Heart left ventricle (tissue), 16 donors: ENCODE measurements around the gene ASTN2. TPM values are rescaled to one million over a fixed set of nuclear protein-coding genes. Genes with fewer than 3 reads are reported as not detected.

ENCODE experiments used
- ATAC-seq, 4 donors: fragments of 200-7000 bp; cut with Tn5 transposase; one replicate each; pipeline ENCODE4 v1.9.1; 2020 to 2022; ENCODE audit warnings: moderate library complexity in 4 of 4, mild to moderate bottlenecking in 3 of 4, moderate number of reproducible peaks in 1 of 4
- DNase-seq, 5 donors: peaks; one replicate each; pipeline ENCODE4 v3.0.0-alpha.2; 2020
- H3K27ac ChIP-seq, 12 donors: fragments of 200-600 bp; sonication (generic) in 4 of 12; one replicate each; pipeline versions ENCODE4 v1.5.0 to v1.8.0; 2016 to 2022; ENCODE audit warnings: mild to moderate bottlenecking in 2 of 12
- H3K27me3 ChIP-seq, 9 donors: fragments of 200-600 bp; sonication (generic) in 2 of 9; one replicate each; pipeline versions ENCODE4 v1.5.1 to v1.8.0; 2016 to 2022; ENCODE audit warnings: mild to moderate bottlenecking in 3 of 9
- H3K36me3 ChIP-seq, 9 donors: fragments of 200-600 bp; sonication (generic) in 2 of 9; one replicate each; pipeline versions ENCODE4 v1.5.0 to v1.8.0; 2018 to 2022; ENCODE audit warnings: mild to moderate bottlenecking in 2 of 9
- H3K4me1 ChIP-seq, 12 donors: fragments of 200-600 bp; sonication (generic) in 4 of 12; one replicate each; pipeline versions ENCODE4 v1.5.0 to v1.8.0; 2016 to 2022; ENCODE audit warnings: mild to moderate bottlenecking in 3 of 12
- H3K4me3 ChIP-seq, 12 donors: fragments of 200-600 bp; sonication (generic) in 4 of 12; one replicate each; pipeline versions ENCODE4 v1.5.0 to v1.8.0; 2017 to 2022; ENCODE audit warnings: mild to moderate bottlenecking in 9 of 12, moderate library complexity in 4 of 12
- H3K9me3 ChIP-seq, 12 donors: fragments of 200-600 bp; sonication (generic) in 4 of 12; one replicate each; pipeline versions ENCODE4 v1.5.0 to v1.8.0; 2016 to 2022; ENCODE audit warnings: mild to moderate bottlenecking in 1 of 12
- POLR2A ChIP-seq, 2 donors: fragments of 450-650 bp; IDR thresholded peaks; one replicate each; pipeline ENCODE4 v1.6.1; 2017; ENCODE audit warnings: antibody characterized with exemption in 2 of 2, mild to moderate bottlenecking in 2 of 2, moderate library complexity in 2 of 2
- WGBS, 4 donors: extraction: QIAGEN DNeasy Blood & Tissue Kit in 2 of 4; methylation state at CpG; one replicate each; pipeline versions ENCODE4 v1.1.5 to v1.1.7; 2013 to 2018; 5-methylcytosine and 5-hydroxymethylcytosine counted together
- intact Hi-C, 10 donors: fragments of 100-400 bp; cut with DNase I; formaldehyde crosslinking; loops; one replicate each; pipeline versions ENCODE4 v1.11.1 to v1.14.2; 2022
- polyA plus RNA-seq, 2 donors: library from polyadenylated mRNA; stranded (reverse); fragments of 200-250 nt; gene quantifications; one replicate each; pipeline ENCODE4 v1.2.3, GENCODE V29; 2013
- total RNA-seq, 9 donors: library from RNA; depleted of rRNA in 2 of 9; stranded (reverse); fragments of >200 nt in 2 of 9; fragmentation: NEBNext Ultra II Directional in 3 of 9; extraction: Animal tissue kit (Norgen Biotek cat#: 25700) in 3 of 9; gene quantifications; one replicate each; pipeline versions ENCODE4 v1.1.0 to v1.2.4, GENCODE V29; 2016 to 2023
- TF ChIP-seq, protein P1 (sequence below), 12 donors: fragments of 200-600 bp; sonication (generic) in 4 of 12; IDR thresholded peaks; one replicate each; pipeline versions ENCODE4 v1.5.0 to v1.8.0; 2018 to 2022; ENCODE audit warnings: antibody characterized with exemption in 12 of 12, mild to moderate bottlenecking in 5 of 12
- donor health status: ischemic (EF 13 %, LVEDD 7.1; RV severe dilation, severe dysfunction).
- donor health status: healthy with polysubstance abuse.
- donor health status: DM: no; HTN: yes; CAD: no.
- donor health status: DM: no; HTN: no; CAD: no.
- donor health status: ischemic (EF 25% LVEDD 6.9; RV normal size, moderate dysfunction).
- donor health status: ischemic (EF 25% LVEDD 5.7; RV mildly dilated, moderate dysfunction).
- donor health status: healthy.
- donor health status: DM: yes; HTN: yes; CAD: no.
- donor health status: ischemic (EF 35%, LVEDD 5.7; RV mildly dilated, moderate dysfunction).
- donor health status: nonischemic (EF 11% LVEDD 7.7; RV severe dilation, severe dysfunction).
- donor health status: DM: yes; HTN: yes; CAD: no.
- donor health status: PGD.
- donor health status: ischemic (EF 29% LVEDD 5.4; RV normal size, mild dysfunction).
- donor health status: nonischemic (EF 23%, LVEDD 6.1; RV moderate dilation, normal function).

The ASTN2 gene
- total and polyA plus RNA-seq, 11 donors: 2.5 to 6.0 (median 3.5) TPM

DNA sequence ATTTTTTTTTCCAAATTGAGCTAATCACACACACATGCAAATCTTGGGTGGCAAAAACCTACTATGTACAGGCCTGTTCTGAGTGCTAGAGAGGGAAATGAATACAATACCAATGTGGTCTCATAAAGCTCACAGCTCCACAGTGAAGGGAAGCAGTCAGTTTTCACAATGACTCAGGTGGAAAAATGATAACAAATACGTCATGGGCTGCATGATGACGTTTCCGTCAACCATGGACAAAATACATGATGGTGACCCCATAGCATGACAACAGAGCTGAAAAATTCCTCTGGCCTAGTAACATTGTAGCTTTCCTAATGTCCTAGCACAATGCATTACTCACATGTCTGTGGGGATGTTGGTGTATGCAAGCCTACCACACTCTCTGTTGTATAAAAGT lies 475.2 kb downstream of the ASTN2 start:
- intact Hi-C loops: loop anchor here in 1 of 10 donors (10.0 kb wide), 1 partner anchor 45 kb away; no protein-coding TSS in a partner anchor
- 68 to 80% (median 76%) methylated on average over 3 of the region's 3 CpGs for WGBS, 4 donors
- Histone ChIP-seq H3K4me3 (no peak overlapping the region), H3K27me3 (peaks cover 0 to 2% (median 0%) of the 10 kb centered on the region in 9 donors), H3K36me3 (no peaks in the 10 kb centered on the region), H3K27ac (no peak overlapping the region), H3K9me3 (no peaks in the 10 kb centered on the region), H3K4me1 (no peaks in the 10 kb centered on the region)
- ATAC-seq: no peak
- DNase-seq: no peak
- TF ChIP-seq, protein P1, sequence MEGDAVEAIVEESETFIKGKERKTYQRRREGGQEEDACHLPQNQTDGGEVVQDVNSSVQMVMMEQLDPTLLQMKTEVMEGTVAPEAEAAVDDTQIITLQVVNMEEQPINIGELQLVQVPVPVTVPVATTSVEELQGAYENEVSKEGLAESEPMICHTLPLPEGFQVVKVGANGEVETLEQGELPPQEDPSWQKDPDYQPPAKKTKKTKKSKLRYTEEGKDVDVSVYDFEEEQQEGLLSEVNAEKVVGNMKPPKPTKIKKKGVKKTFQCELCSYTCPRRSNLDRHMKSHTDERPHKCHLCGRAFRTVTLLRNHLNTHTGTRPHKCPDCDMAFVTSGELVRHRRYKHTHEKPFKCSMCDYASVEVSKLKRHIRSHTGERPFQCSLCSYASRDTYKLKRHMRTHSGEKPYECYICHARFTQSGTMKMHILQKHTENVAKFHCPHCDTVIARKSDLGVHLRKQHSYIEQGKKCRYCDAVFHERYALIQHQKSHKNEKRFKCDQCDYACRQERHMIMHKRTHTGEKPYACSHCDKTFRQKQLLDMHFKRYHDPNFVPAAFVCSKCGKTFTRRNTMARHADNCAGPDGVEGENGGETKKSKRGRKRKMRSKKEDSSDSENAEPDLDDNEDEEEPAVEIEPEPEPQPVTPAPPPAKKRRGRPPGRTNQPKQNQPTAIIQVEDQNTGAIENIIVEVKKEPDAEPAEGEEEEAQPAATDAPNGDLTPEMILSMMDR (IDR thresholded peaks at IDR 0.05): no peak
- no peak for TF ChIP-seq POLR2A (IDR thresholded peaks at IDR 0.05)

DNA sequence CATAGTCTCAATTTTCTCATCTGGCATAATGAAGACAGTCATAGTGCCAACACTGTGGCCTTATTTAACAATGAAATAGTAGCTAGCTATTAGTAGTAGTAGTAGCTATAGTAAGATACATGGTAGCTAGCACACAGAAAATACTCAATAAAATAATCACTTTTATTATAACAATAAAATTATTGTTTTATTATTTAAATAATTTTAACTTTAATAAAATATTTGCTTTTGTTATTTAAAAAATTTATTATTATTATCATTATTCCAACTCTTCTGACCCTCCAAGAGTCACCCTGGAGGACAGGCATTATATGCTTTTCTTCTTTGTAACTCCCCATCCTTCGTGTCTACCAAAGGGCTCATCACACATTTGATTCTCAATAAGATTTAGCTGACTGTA lies 475.7 kb downstream of the ASTN2 start:
- Histone ChIP-seq H3K4me3 (no peak overlapping the region), H3K4me1 (no peaks in the 10 kb centered on the region), H3K9me3 (no peaks in the 10 kb centered on the region), H3K36me3 (no peaks in the 10 kb centered on the region), H3K27me3 (peaks cover 0 to under 1% (median 0%) of the 10 kb centered on the region in 9 donors), H3K27ac (no peak overlapping the region)
- ATAC-seq (no peak), DNase-seq (no peak)
- no peak for TF ChIP-seq POLR2A (IDR thresholded peaks at IDR 0.05)
- TF ChIP-seq, protein P1 (IDR thresholded peaks at IDR 0.05): no peak
- 60 to 67% (median 65%) methylated on average over 1 of the region's 1 CpG for WGBS, 4 donors
- intact Hi-C loops: loop anchor here in 1 of 10 donors (10.0 kb wide), 1 partner anchor 46 kb away; no protein-coding TSS in a partner anchor

DNA sequence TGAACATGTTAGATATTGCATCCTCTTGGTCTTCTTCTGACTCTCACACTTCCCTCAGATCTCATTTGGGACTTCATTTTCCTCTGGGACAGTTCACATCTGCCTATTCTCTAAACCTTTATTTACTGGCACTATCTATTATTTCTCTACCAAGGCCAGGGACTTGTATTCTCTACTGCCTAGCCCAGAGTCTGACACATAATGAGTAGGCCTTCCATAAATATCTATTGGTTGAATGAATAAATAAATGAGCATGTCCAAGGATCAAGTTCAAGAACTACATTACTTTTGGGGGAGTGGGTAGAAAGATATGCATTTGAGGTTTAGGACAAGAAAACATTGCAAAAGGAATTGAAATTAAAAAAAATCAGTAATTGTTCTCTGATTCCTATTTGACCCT lies 477.5 kb downstream of the ASTN2 start:
- Histone ChIP-seq H3K36me3 (no peaks in the 10 kb centered on the region), H3K4me1 (no peaks in the 10 kb centered on the region), H3K27me3 (peaks cover 0 to under 1% (median 0%) of the 10 kb centered on the region in 9 donors), H3K9me3 (no peaks in the 10 kb centered on the region), H3K27ac (no peak overlapping the region), H3K4me3 (no peak overlapping the region)
- ATAC-seq (no peak), DNase-seq (no peak)
- TF ChIP-seq, protein P1 (IDR thresholded peaks at IDR 0.05): no peak
- TF ChIP-seq POLR2A (IDR thresholded peaks at IDR 0.05): no peak
- intact Hi-C loops: loop anchor here in 1 of 10 donors (10.0 kb wide), 1 partner anchor 47 kb away; no protein-coding TSS in a partner anchor

DNA sequence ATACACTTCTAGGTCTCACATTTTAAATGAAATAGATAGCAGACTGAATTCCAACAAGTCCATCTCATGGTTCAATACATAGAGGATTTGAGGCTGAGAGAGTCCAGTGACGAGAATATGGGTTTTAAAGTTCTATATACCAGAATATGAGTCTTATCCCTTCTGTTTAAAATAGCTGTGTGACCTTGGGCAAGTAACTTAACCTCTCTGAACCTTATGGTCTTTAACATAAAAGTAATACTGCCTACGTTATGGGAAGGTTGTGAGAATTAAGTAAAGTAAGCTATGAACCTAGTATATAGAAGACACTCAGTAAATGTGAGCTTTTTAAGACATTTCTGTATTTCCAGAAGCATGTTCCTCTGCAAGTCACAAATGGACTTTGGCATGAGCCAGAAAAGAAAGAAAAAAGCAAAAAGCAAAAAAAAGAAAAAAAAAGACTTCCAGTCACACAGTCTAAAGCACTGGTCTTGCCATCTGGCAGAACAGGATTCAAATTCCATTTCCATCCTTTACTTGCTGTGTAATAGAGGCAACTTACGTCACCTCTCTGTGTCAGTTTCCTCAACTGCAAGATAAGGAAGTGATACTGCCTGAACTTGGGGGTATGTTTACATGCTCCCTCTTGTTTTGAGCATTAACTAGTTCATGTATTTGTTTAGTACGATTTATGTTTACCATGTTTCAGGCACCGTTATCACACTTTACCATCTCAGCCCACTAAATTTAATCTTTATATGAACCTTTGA lies 479.5 kb downstream of the ASTN2 start:
- no peaks in the 10 kb centered on the region for H3K4me1 ChIP-seq
- no peak overlapping the region for H3K27ac ChIP-seq
- WGBS, 4 donors: 51 to 57% (median 56%) methylated on average over 5 of the region's 5 CpGs
- peaks cover 0 to 13% (median 0%) of the 10 kb centered on the region in 9 donors for H3K27me3 ChIP-seq
- no peak for DNase-seq
- no peaks in the 10 kb centered on the region for H3K9me3 ChIP-seq
- H3K4me3 ChIP-seq: no peak overlapping the region
- H3K36me3 ChIP-seq: no peaks in the 10 kb centered on the region
- no peak for TF ChIP-seq POLR2A (IDR thresholded peaks at IDR 0.05)
- TF ChIP-seq, protein P1 (IDR thresholded peaks at IDR 0.05): no peak
- no peak for ATAC-seq
- intact Hi-C loops: loop anchor here in 1 of 10 donors (10.0 kb wide), 1 partner anchor 49 kb away; no protein-coding TSS in a partner anchor
